Measurements from ENCODE around the gene CCDC47. TPM values are rescaled to one million over a fixed set of nuclear protein-coding genes. Genes with fewer than 3 reads are reported as not detected.

The CCDC47 gene
- total and polyA plus RNA-seq, 2 of the 4 experiments (the other 2 are of a cell fraction) = 45.7 to 62.0 TPM

DNA sequence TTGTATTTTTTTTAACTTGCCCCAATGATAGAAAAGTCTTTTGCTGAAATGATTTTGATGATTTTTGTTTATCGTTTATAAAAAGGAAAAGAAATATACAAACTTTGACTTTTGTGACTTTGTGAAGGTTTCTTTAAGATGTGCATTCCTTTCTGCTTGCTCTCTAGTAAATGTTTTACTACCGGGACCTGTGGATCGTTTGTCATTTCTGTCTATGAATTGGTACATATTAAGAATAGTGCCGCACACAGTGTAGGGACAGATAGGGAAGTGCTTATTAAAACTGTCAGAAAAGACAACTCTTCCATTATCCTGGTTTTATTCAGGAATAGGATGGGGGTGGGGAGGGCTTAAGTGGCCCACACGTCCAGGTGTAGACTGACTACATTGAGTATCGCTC lies 45.7 kb upstream of the CCDC47 start:
- Histone ChIP-seq H4K5ac (ENCODE audit: low read depth, low read length) (no peak overlapping the region), H2BK5ac (ENCODE audit: low read depth, low read length, poor library complexity, severe bottlenecking) (no peak overlapping the region), H3K79me1 (ENCODE audit: low read depth in 1 of 2, low read length in 2 of 2) (peaks cover 41 to 77% of the 10 kb centered on the region in 2 experiments), H2AK5ac (ENCODE audit: low read depth, low read length) (no peak overlapping the region), H3K9ac (ENCODE audit: low read depth, low read length) (no peak overlapping the region), H3K18ac (ENCODE audit: low read depth, low read length) (no peak overlapping the region), H2AK9ac (replicated peaks; ENCODE audit: low read depth, low read length, poor library complexity) (no peak overlapping the region), H3K4me1 (ENCODE audit: control insufficient read depth, insufficient read depth, low read length) (peaks cover 20% of the 10 kb centered on the region), H3K27ac (ENCODE audit: insufficient read depth, low read length) (no peak overlapping the region), H3K14ac (replicated peaks; ENCODE audit: low read depth, low read length) (no peak overlapping the region), H3K23ac (ENCODE audit: low read depth, low read length) (no peak overlapping the region), H2BK120ac (ENCODE audit: low read depth, low read length) (no peak overlapping the region), H4K91ac (ENCODE audit: insufficient read depth, low read depth, low read length) (no peak overlapping the region), H3K9me3 (ENCODE audit: control insufficient read depth, insufficient read depth, low read length) (no peaks in the 10 kb centered on the region), H2BK20ac (ENCODE audit: low read depth, low read length) (no peak overlapping the region), H3K4me2 (ENCODE audit: low read depth, low read length) (no peak overlapping the region), H3K56ac (ENCODE audit: extremely low read depth, insufficient read depth, low read length) (no peak overlapping the region), H3K4ac (ENCODE audit: low read depth, low read length) (no peak overlapping the region), H3K9me1 (ENCODE audit: insufficient read depth, low read length) (peaks cover 15% of the 10 kb centered on the region), H4K20me1 (ENCODE audit: insufficient read depth, low read length) (peaks cover 26% of the 10 kb centered on the region), H2AFZ (replicated peaks; ENCODE audit: low read length, poor library complexity) (no peak overlapping the region), H3K27me3 (ENCODE audit: control insufficient read depth, insufficient read depth, low read length) (no peaks in the 10 kb centered on the region), H3K36me3 (ENCODE audit: control insufficient read depth, insufficient read depth, low read length) (peaks cover 84% of the 10 kb centered on the region), H3K4me3 (ENCODE audit: insufficient read depth, low read depth, low read length) (no peak overlapping the region), H4K8ac (ENCODE audit: low read depth in 2 of 2, low read length in 2 of 2) (no peak overlapping the region; a peak in 1 of 4 replicates), H2BK15ac (ENCODE audit: low read depth, low read length) (no peak overlapping the region)
- DNase-seq (no peak), ATAC-seq (ENCODE audit: low read depth) (no peak)
- intact Hi-C loops (cut with micrococcal nuclease) = loop anchor here (2.0 kb wide), 1 partner anchor 14 kb away; no protein-coding TSS in a partner anchor
- ChIA-PET CTCF (no interaction called here), POLR2A (ENCODE audit: unreplicated experiment) (no interaction called here)
- WGBS, 2 experiments (ENCODE audit: extremely low coverage in 2 of 2, insufficient read length in 1 of 2) = 100% methylated on average over 1 of the region's 6 CpGs; no CpG with 5 or more reads in 1 of the 2 experiments
- no TSS peak for BruUV-seq (replicated peaks)
- dilution Hi-C loops (cut with HindIII; ENCODE audit: low sequenced_read_pairs, unreplicated experiment) = no loop called here
- in situ Hi-C loops (cut with MboI; ENCODE audit: low sequenced_read_pairs) = no loop called here
- TF ChIP-seq MAFK (IDR thresholded peaks at IDR 0.05; ENCODE audit: low read depth, low read length) (no peak), FOS (IDR thresholded peaks at IDR 0.05; ENCODE audit: low read depth, low read length) (no peak), RCOR1 (IDR thresholded peaks at IDR 0.05; ENCODE audit: insufficient replicate concordance, low read length) (no peak), POLR2A (IDR thresholded peaks at IDR 0.05; ENCODE audit: low read depth, low read length) (no peak), CHD1 (IDR thresholded peaks at IDR 0.05; ENCODE audit: low read depth, low read length) (no peak)
